ENCODE results near the gene TIMP4. TPM values are rescaled to one million over a fixed set of nuclear protein-coding genes. Genes with fewer than 3 reads are reported as not detected.
A peak's percentile ranks its signal among the peaks of the same experiment; 100 is the strongest.

Gene TIMP4
- total RNA-seq, 1 donor from 2014 or later = 0.41 TPM

DNA sequence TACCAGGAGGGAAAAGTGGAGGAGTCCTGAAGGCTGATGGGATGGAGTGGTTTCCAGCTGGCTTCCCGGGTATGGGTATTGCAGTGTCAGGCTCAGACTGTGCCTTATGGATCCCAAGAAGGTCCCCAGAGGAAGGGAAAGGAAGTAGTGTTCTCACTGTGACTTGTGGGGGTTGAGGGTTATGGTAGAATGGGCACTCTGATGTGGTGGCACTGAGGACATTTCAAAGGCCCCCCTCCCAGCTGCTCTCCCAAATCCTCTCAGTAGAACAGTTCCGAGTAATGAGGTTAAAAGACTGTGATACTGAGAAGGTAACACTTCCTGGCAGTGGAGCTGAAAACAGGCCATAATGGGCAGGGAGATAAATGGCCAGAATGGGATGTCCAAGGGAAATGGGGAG is 23.1 kb upstream of the TIMP4 start:
- DNase-seq (ENCODE audit: low spot score) = no peak
- no peaks in the 10 kb centered on the region for H3K9me3 Mint-ChIP-seq
- intact Hi-C loops (cut with micrococcal nuclease) = no loop called here
- H3K4me3 Mint-ChIP-seq (ENCODE audit: low read depth) = no peak overlapping the region
- no peaks in the 10 kb centered on the region for H3K27me3 Mint-ChIP-seq (ENCODE audit: low read depth)
- H3K36me3 Mint-ChIP-seq (ENCODE audit: low read depth) = no peaks in the 10 kb centered on the region
- peak overlapping the region; percentile 14 for H3K27ac Mint-ChIP-seq
- H3K4me1 Mint-ChIP-seq (ENCODE audit: low read depth) = peaks cover 67% of the 10 kb centered on the region

DNA sequence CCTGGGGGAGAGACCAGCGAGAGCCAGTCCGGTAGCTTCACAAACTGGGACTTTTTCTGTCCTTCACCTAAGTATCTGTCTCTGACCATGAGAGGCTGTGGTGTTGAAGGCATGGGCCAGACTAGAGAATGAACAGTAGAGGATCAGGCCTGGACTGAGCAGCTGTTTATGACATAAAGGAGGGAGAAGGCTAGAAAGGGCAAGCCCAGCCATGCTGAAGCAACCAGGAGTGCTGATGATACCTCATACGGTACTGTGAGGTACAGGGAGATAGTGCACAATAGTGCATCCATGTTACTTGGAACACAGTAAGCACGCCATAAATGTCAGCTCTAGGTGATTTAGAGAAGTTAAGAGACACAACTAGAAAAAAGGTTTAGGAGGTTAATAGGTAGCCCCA is 22.6 kb upstream of the TIMP4 start:
- no peak overlapping the region for H3K4me3 Mint-ChIP-seq (ENCODE audit: low read depth)
- no peaks in the 10 kb centered on the region for H3K27me3 Mint-ChIP-seq (ENCODE audit: low read depth)
- peaks cover 62% of the 10 kb centered on the region for H3K4me1 Mint-ChIP-seq (ENCODE audit: low read depth)
- no peak for DNase-seq (ENCODE audit: low spot score)
- intact Hi-C loops (cut with micrococcal nuclease) = no loop called here
- no peaks in the 10 kb centered on the region for H3K9me3 Mint-ChIP-seq
- H3K36me3 Mint-ChIP-seq (ENCODE audit: low read depth) = no peaks in the 10 kb centered on the region
- peak overlapping the region; percentile 3 for H3K27ac Mint-ChIP-seq

DNA sequence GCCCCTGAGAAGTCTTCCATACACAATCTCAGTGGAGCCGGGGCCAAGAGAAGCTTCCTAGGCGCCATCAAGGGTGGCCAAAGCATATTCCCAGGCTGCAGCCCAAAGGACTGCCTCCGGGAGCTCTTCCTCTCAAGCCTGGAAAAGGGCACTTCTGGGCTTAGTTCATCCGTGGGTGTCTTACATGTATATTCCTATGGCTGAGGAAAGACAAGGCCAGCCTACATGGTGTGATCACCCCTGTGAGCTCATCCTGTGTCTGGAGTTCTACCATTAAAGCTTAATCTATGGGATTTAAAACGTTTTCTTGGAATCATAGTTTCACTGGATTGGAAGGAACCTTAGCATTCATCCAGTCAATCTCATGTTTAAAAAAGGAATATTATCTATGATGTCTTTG is 21.9 kb upstream of the TIMP4 start:
- Mint-ChIP-seq H3K27ac (no peak overlapping the region), H3K4me1 (ENCODE audit: low read depth) (peaks cover 57% of the 10 kb centered on the region), H3K36me3 (ENCODE audit: low read depth) (no peaks in the 10 kb centered on the region), H3K9me3 (no peaks in the 10 kb centered on the region), H3K27me3 (ENCODE audit: low read depth) (no peaks in the 10 kb centered on the region), H3K4me3 (ENCODE audit: low read depth) (no peak overlapping the region)
- intact Hi-C loops (cut with micrococcal nuclease) = no loop called here
- DNase-seq (ENCODE audit: low spot score) = no peak

DNA sequence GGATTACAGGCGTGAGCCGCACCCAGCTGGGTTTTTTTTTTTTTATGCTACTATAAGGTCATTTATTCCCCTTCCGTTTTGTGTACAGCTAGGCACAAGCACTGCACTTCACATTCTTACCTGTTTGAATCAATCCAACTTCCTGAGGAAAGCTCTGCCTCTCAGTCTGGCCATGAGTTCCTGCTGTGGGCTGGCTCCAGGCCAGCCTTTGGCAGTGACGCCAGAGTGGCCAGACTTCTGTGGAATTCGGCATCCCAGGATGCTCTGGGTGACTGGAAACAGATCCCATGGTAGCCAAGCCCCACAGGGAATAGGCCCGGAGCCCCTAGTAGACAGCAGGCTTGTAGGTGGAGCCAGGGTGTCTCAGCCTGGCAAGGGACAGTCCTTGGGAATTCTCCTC is 21.5 kb upstream of the TIMP4 start:
- intact Hi-C loops (cut with micrococcal nuclease) = no loop called here
- no peak for DNase-seq (ENCODE audit: low spot score)
- Mint-ChIP-seq H3K27ac (no peak overlapping the region), H3K27me3 (ENCODE audit: low read depth) (no peaks in the 10 kb centered on the region), H3K36me3 (ENCODE audit: low read depth) (no peaks in the 10 kb centered on the region), H3K4me3 (ENCODE audit: low read depth) (no peak overlapping the region), H3K9me3 (no peaks in the 10 kb centered on the region), H3K4me1 (ENCODE audit: low read depth) (peaks cover 53% of the 10 kb centered on the region)

DNA sequence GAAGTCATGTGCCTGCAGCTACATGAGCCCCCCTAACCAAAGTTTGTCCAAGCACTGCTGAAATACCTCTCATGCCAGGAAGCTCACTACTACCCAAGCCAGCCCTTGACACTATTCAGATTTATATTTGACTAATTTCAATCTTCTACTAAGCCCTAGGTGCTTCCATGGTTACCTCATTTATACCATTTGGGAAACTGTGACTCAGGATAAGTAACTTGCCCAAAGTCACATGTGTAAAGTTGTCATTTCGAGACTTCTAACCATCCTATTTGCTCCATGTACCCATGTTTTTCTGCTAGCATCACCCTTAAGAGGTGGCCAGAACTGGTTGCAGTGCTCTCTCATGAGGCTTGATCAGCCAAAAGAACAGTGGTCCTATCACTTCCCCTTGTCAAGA is 20.7 kb upstream of the TIMP4 start:
- intact Hi-C loops (cut with micrococcal nuclease) = loop anchor here (1.0 to 5.0 kb wide), 2 partner anchors 14 to 303 kb away; partner anchors contain the start of gene TSEN2

DNA sequence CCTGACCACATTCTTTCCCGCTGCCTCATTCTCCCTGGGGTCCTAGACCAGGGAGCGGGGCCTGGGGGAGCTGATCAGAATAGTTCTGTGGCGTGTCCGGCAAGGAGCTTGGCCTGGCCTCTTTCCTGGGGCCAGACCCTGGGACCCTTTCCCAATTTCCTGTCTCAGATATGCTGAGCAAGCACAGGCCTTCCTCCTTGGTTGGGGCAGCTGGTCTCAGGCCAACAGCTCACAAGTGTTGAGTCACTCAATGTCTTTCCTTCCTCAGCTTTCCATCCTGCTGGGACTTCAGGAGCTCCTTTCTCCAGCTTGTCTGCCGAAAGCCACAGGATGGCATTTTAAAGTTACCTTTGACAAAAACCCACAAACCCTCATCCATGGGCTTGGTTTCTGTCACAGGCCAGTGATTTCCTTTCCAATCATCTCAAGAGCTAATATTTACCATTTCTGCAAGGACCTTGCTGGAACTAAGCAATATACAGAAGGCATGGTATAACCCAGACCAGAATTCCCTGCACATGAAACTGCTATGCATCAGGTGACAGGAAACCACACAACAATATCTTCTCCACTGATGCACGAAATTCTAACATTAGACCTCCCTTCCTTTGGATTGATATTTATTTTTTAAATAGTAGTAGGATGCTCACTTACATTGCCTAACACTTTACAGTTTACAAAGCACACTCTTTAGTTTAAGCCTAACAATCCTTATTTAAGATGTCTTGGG is 19.5 kb upstream of the TIMP4 start:
- DNase-seq (ENCODE audit: low spot score) = no peak
- H3K4me3 Mint-ChIP-seq (ENCODE audit: low read depth) = no peak overlapping the region
- peaks cover 34% of the 10 kb centered on the region for H3K4me1 Mint-ChIP-seq (ENCODE audit: low read depth)
- H3K27ac Mint-ChIP-seq = no peak overlapping the region
- peaks cover 3% of the 10 kb centered on the region for H3K36me3 Mint-ChIP-seq (ENCODE audit: low read depth)
- H3K27me3 Mint-ChIP-seq (ENCODE audit: low read depth) = no peaks in the 10 kb centered on the region
- intact Hi-C loops (cut with micrococcal nuclease) = loop anchor here (5.0 kb wide), 1 partner anchor 304 kb away; the partner anchor contains the start of gene TSEN2
- peaks cover 9% of the 10 kb centered on the region for H3K9me3 Mint-ChIP-seq

More for the DNA sequence above, 20.7 kb upstream of the TIMP4 start:
- H3K27me3 Mint-ChIP-seq (ENCODE audit: low read depth) = no peaks in the 10 kb centered on the region
- H3K27ac Mint-ChIP-seq = no peak overlapping the region
- H3K4me1 Mint-ChIP-seq (ENCODE audit: low read depth) = peaks cover 45% of the 10 kb centered on the region
- no peaks in the 10 kb centered on the region for H3K36me3 Mint-ChIP-seq (ENCODE audit: low read depth)
- no peak for DNase-seq (ENCODE audit: low spot score)
- H3K4me3 Mint-ChIP-seq (ENCODE audit: low read depth) = no peak overlapping the region
- no peaks in the 10 kb centered on the region for H3K9me3 Mint-ChIP-seq

DNA sequence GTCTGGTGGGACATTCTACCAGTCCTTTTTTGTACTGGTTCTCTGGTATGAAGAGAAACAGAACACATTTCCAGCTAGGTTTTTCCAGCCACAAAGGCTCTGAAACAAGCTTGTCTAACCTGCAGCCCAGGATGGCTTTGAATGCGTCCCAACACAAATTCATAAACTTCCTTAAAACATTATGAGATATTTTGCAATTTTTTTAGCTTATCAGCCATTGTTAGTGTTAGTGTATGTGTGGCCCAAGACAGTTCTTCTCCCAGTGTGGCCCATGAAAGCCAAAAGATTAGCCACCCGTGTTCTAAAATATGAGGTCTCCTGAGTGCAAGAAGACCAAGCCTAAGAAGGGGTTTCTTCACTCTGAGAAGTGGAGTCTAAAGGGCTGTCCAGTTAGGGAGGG is 18.4 kb upstream of the TIMP4 start:
- no peaks in the 10 kb centered on the region for H3K27me3 Mint-ChIP-seq (ENCODE audit: low read depth)
- no peak for DNase-seq (ENCODE audit: low spot score)
- intact Hi-C loops (cut with micrococcal nuclease) = loop anchor here (5.0 kb wide), 1 partner anchor 305 kb away; the partner anchor contains the start of gene TSEN2
- H3K36me3 Mint-ChIP-seq (ENCODE audit: low read depth) = peaks cover 6% of the 10 kb centered on the region
- H3K27ac Mint-ChIP-seq = no peak overlapping the region
- H3K9me3 Mint-ChIP-seq = peaks cover 17% of the 10 kb centered on the region
- no peak overlapping the region for H3K4me3 Mint-ChIP-seq (ENCODE audit: low read depth)
- H3K4me1 Mint-ChIP-seq (ENCODE audit: low read depth) = peaks cover 31% of the 10 kb centered on the region

DNA sequence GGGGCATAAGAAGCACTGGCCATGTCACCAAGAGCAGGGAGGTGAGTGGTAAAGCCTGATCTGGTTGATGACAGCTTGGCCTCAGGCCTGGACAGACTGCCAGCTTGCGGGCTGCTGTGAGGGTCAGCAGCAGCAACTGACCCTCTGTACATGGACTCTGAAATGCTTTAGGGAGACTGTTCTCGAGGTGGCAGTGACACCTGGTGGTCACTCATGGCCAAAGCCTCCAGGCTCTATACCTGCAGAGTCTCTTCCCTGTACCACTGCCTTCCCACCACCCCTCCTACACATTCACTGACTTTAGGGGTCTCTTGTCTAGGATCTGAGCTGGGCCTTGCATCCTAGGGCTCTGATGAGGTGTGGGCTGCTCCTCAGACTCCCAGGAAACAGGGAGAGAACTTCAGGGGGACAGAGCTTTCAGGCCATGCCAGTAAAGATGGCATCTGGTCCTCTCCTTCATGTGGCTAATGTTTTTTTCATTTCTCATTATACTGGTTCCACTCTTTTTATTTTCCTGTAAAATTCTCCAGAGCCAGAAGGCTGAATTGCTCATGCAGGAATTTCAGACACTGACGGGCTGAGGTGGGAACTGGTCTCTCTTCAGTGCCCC is 17.2 kb upstream of the TIMP4 start:
- H3K27me3 Mint-ChIP-seq (ENCODE audit: low read depth) = no peaks in the 10 kb centered on the region
- H3K4me3 Mint-ChIP-seq (ENCODE audit: low read depth) = no peak overlapping the region
- no peak for DNase-seq (ENCODE audit: low spot score)
- H3K4me1 Mint-ChIP-seq (ENCODE audit: low read depth) = peaks cover 21% of the 10 kb centered on the region
- H3K9me3 Mint-ChIP-seq = peaks cover 23% of the 10 kb centered on the region
- intact Hi-C loops (cut with micrococcal nuclease) = loop anchor here (1.0 to 5.0 kb wide), 3 partner anchors 37 to 306 kb away; partner anchors contain the start of gene TSEN2
- no peak overlapping the region for H3K27ac Mint-ChIP-seq
- H3K36me3 Mint-ChIP-seq (ENCODE audit: low read depth) = peaks cover 6% of the 10 kb centered on the region

DNA sequence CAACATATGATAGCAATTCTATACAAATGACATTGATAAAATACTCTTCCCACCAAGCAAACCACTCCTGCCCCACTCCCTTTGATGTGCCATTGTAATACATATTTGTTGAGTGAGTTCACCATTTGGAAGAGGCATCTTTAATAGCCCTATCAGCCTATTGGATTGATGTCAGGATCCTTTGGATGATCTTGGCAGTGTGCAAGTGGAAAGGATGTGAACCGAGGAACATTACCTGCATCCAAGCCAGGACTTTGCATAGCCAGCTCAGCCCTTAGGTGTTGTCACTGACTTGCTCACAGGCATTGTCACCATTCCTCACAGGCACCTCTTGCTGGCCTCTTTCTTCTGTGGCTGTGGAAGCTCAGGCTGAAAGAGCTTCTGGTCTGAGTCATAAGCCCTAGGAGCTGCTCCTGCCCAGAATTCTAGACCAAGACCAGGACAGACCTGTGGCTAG is 16.5 kb upstream of the TIMP4 start:
- Mint-ChIP-seq H3K9me3 (peaks cover 23% of the 10 kb centered on the region), H3K27me3 (ENCODE audit: low read depth) (no peaks in the 10 kb centered on the region), H3K36me3 (ENCODE audit: low read depth) (peaks cover 6% of the 10 kb centered on the region), H3K27ac (no peak overlapping the region), H3K4me3 (ENCODE audit: low read depth) (no peak overlapping the region), H3K4me1 (ENCODE audit: low read depth) (peaks cover 16% of the 10 kb centered on the region)
- intact Hi-C loops (cut with micrococcal nuclease) = loop anchor here (5.0 kb wide), 1 partner anchor 307 kb away; the partner anchor contains the start of gene TSEN2
- no peak for DNase-seq (ENCODE audit: low spot score)

DNA sequence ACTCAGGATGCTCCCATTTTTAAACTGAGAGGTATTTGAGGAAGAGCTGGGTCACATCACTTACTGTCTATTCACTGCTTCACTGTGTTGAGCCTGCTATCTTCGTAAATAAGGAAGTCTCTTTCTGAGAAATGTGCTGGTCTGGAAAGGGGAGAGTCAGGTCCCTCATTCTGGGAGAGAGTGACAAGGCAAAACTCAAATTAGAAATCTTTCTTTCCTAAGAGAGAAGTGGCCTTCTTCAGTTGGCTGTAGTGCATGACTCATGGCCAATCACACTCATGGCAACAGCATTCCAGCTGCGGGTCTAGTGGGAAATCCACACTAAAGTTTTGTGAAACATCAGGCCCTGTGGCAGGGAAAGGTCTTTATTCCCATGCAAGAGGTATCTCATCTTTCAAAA is 11.5 kb upstream of the TIMP4 start:
- no peak overlapping the region for H3K4me3 Mint-ChIP-seq (ENCODE audit: low read depth)
- peaks cover 23% of the 10 kb centered on the region for H3K9me3 Mint-ChIP-seq
- H3K27me3 Mint-ChIP-seq (ENCODE audit: low read depth) = peaks cover 3% of the 10 kb centered on the region
- H3K27ac Mint-ChIP-seq = no peak overlapping the region
- intact Hi-C loops (cut with micrococcal nuclease) = no loop called here
- H3K36me3 Mint-ChIP-seq (ENCODE audit: low read depth) = peaks cover 6% of the 10 kb centered on the region
- H3K4me1 Mint-ChIP-seq (ENCODE audit: low read depth) = no peaks in the 10 kb centered on the region
- no peak for DNase-seq (ENCODE audit: low spot score)

DNA sequence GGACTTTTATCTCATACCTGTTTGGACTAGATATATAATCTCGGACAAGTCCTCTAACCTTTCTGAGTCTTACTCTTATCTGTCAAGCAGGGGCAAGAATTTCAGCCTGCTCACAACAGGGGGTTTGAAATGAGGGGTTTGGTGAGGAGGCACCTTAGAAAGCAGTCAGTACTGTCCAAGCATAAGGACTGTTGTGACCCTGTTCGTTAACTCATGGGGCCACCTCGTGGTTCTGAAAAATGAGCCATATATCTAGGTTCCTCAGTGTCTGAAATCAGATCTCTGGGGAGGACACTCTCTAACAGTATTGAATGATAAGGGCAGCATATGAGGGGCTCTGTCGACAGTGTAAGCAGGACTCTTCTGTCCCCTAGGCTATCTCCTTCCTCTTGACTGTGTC is 7.2 kb upstream of the TIMP4 start:
- H3K4me1 Mint-ChIP-seq (ENCODE audit: low read depth) = no peaks in the 10 kb centered on the region
- DNase-seq (ENCODE audit: low spot score) = no peak
- no peaks in the 10 kb centered on the region for H3K36me3 Mint-ChIP-seq (ENCODE audit: low read depth)
- no peaks in the 10 kb centered on the region for H3K9me3 Mint-ChIP-seq
- H3K4me3 Mint-ChIP-seq (ENCODE audit: low read depth) = no peak overlapping the region
- H3K27me3 Mint-ChIP-seq (ENCODE audit: low read depth) = peaks cover 6% of the 10 kb centered on the region
- intact Hi-C loops (cut with micrococcal nuclease) = no loop called here
- no peak overlapping the region for H3K27ac Mint-ChIP-seq

DNA sequence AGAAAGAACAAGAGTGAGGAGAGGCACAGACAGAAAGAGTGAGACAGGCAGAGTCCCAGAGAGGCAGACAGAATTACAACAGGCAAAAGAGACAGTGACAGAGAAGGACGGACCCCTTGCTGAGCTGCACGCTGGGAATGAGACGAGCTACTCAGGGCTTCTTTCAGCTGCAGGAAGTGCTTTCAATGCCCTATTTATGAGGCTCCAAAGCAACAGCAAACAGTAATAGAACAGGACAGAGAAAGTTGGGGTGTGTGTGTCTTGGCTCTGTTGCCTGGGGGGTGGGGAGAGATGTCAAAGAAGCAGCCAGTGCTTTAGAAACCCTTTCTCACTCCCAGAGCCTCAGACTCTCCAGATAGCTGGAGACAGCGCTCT is 502 bp upstream of the TIMP4 start:
- Mint-ChIP-seq H3K36me3 (ENCODE audit: low read depth) (no peaks in the 10 kb centered on the region), H3K4me1 (ENCODE audit: low read depth) (peaks cover 13% of the 10 kb centered on the region), H3K4me3 (ENCODE audit: low read depth) (no peak overlapping the region), H3K27me3 (ENCODE audit: low read depth) (peaks cover 12% of the 10 kb centered on the region), H3K9me3 (no peaks in the 10 kb centered on the region), H3K27ac (no peak overlapping the region)
- no peak for DNase-seq (ENCODE audit: low spot score)
- intact Hi-C loops (cut with micrococcal nuclease) = no loop called here

DNA sequence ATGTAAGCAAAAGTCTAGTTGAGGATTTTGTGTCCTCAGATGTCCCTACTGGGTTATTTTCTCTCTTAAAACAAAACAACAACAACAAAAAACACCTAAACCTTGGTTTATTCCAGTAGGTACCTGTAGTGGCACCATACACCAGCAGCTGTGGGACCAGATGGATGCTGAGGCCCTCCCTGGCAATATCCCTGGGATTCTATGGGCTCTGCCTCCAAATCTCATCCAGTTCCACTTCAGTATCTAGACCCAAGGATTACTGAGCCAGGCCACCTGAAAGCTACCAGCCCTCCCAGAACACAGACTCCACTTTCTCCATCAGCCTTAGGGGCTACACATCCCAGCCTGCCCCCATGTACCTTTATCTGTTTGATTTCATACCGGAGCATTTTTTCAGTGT is 1.7 kb downstream of the TIMP4 start:
- Mint-ChIP-seq H3K27me3 (ENCODE audit: low read depth) (peaks cover 10% of the 10 kb centered on the region), H3K4me3 (ENCODE audit: low read depth) (no peak overlapping the region), H3K9me3 (no peaks in the 10 kb centered on the region), H3K27ac (no peak overlapping the region), H3K4me1 (ENCODE audit: low read depth) (peaks cover 13% of the 10 kb centered on the region), H3K36me3 (ENCODE audit: low read depth) (no peaks in the 10 kb centered on the region)
- intact Hi-C loops (cut with micrococcal nuclease) = no loop called here
- DNase-seq (ENCODE audit: low spot score) = no peak
